IMR-90 (cell line): ENCODE measurements around the gene PITPNM3. TPM values are rescaled to one million over a fixed set of nuclear protein-coding genes. Genes with fewer than 3 reads are reported as not detected.

Source experiments
- ATAC-seq: fragments of 200-7000 bp; cut with Tn5 transposase; 2 replicates; pipeline ENCODE4 v1.9.1; 2020; ENCODE audit warnings: low read depth, mild to moderate bottlenecking, moderate library complexity
- BruUV-seq: library from RNA; stranded (reverse); fragments of 400-500 nt; replicated peaks from 2 replicates; lab custom pipeline; 2021; lab: Mats Ljungman, UMichigan
- CTCF ChIA-PET: fragments of 300-600 bp; formaldehyde crosslinking; extraction: SDS; loops from one replicate; lab custom pipeline; 2021; ENCODE audit warnings: antibody characterized with exemption; lab: Yijun Ruan, JAX
- POLR2A ChIA-PET: fragments of 300-600 bp; sonication (Branson Sonifier 250); formaldehyde crosslinking; loops from one replicate; lab custom pipeline; 2022; ENCODE audit warnings: antibody characterized with exemption; ENCODE audit not compliant: unreplicated experiment; lab: Charles Lee
- DNase-seq: peaks from one replicate; pipeline ENCODE4 v3.0.0; 2013
- H2AFZ ChIP-seq: replicated peaks from 2 replicates; pipeline ENCODE3; 2013; ENCODE audit warnings: low read length, mild to moderate bottlenecking; ENCODE audit not compliant: poor library complexity
- H2AK5ac ChIP-seq: 2 replicates; pipeline ENCODE4 v1.6.1; 2013; ENCODE audit warnings: low read depth, low read length, inconsistent platforms
- H2AK9ac ChIP-seq: replicated peaks from 2 replicates; pipeline ENCODE3; 2013; ENCODE audit warnings: mild to moderate bottlenecking, low read depth, low read length, moderate library complexity; ENCODE audit not compliant: poor library complexity
- H2BK120ac ChIP-seq: 2 replicates; pipeline ENCODE4 v1.6.1; 2013; ENCODE audit warnings: low read depth, low read length, inconsistent platforms
- H2BK15ac ChIP-seq: 3 replicates; pipeline ENCODE4 v1.6.1; 2013; ENCODE audit warnings: low read depth, low read length, inconsistent platforms
- H2BK20ac ChIP-seq: 2 replicates; pipeline ENCODE4 v1.6.1; 2013; ENCODE audit warnings: low read depth, mild to moderate bottlenecking, inconsistent platforms, low read length, moderate library complexity
- H2BK5ac ChIP-seq: 2 replicates; pipeline ENCODE4 v1.6.1; 2013; ENCODE audit warnings: mild to moderate bottlenecking, low read depth, low read length, inconsistent platforms; ENCODE audit not compliant: poor library complexity, severe bottlenecking
- H3K14ac ChIP-seq: replicated peaks from 2 replicates; pipeline ENCODE4 v1.6.1; 2013; ENCODE audit warnings: low read depth, low read length, inconsistent platforms
- H3K18ac ChIP-seq: 2 replicates; pipeline ENCODE4 v1.6.1; 2013; ENCODE audit warnings: low read depth, low read length, control low read depth
- H3K23ac ChIP-seq: 2 replicates; pipeline ENCODE4 v1.6.1; 2013; ENCODE audit warnings: low read depth, low read length, inconsistent platforms
- H3K27ac ChIP-seq: 2 replicates; pipeline ENCODE4 v1.5.1; 2013; ENCODE audit warnings: mild to moderate bottlenecking, control low read depth, low read length; ENCODE audit not compliant: insufficient read depth
- H3K27me3 ChIP-seq: 2 replicates; pipeline ENCODE4 v1.6.1; 2013; ENCODE audit warnings: low read length; ENCODE audit not compliant: control insufficient read depth, insufficient read depth
- H3K36me3 ChIP-seq: 2 replicates; pipeline ENCODE4 v1.6.1; 2013; ENCODE audit warnings: low read length, mixed read lengths; ENCODE audit not compliant: control insufficient read depth, insufficient read depth
- H3K4ac ChIP-seq: 2 replicates; pipeline ENCODE4 v1.6.1; 2013; ENCODE audit warnings: low read depth, low read length, inconsistent platforms
- H3K4me1 ChIP-seq: 2 replicates; pipeline ENCODE4 v1.6.1; 2013; ENCODE audit warnings: low read length, mixed read lengths; ENCODE audit not compliant: control insufficient read depth, insufficient read depth
- H3K4me2 ChIP-seq: 2 replicates; pipeline ENCODE4 v1.6.1; 2013; ENCODE audit warnings: low read depth, mild to moderate bottlenecking, control low read depth, low read length, moderate library complexity
- H3K4me3 ChIP-seq: 2 replicates; pipeline ENCODE4 v1.5.1; 2013; ENCODE audit warnings: low read depth, mild to moderate bottlenecking, control low read depth, low read length, moderate library complexity; ENCODE audit not compliant: insufficient read depth
- H3K56ac ChIP-seq: 2 replicates; pipeline ENCODE4 v1.6.1; 2013; ENCODE audit warnings: low read length, inconsistent platforms; ENCODE audit not compliant: insufficient read depth; ENCODE audit errors: extremely low read depth
- H3K79me1 ChIP-seq, 2 experiments: 2 replicates each; pipeline ENCODE4 v1.6.1; 2013; ENCODE audit warnings: low read length in 2 of 2, inconsistent platforms in 1 of 2, low read depth in 1 of 2
- H3K9ac ChIP-seq: 2 replicates; pipeline ENCODE4 v1.6.1; 2013; ENCODE audit warnings: low read depth, low read length, control low read depth
- H3K9me1 ChIP-seq: 2 replicates; pipeline ENCODE4 v1.6.1; 2013; ENCODE audit warnings: low read length, inconsistent platforms; ENCODE audit not compliant: insufficient read depth
- H3K9me3 ChIP-seq: 2 replicates; pipeline ENCODE4 v1.6.1; 2013; ENCODE audit warnings: low read length; ENCODE audit not compliant: control insufficient read depth, insufficient read depth
- H4K20me1 ChIP-seq: 2 replicates; pipeline ENCODE4 v1.6.1; 2013; ENCODE audit warnings: low read length, inconsistent platforms; ENCODE audit not compliant: insufficient read depth
- H4K5ac ChIP-seq: 2 replicates; pipeline ENCODE4 v1.6.1; 2013; ENCODE audit warnings: mild to moderate bottlenecking, low read depth, low read length, control low read depth
- H4K8ac ChIP-seq, 2 experiments: 2 replicates each; pipeline ENCODE4 v1.6.1; 2013; ENCODE audit warnings: low read depth in 2 of 2, low read length in 2 of 2, control low read depth in 1 of 2, inconsistent platforms in 1 of 2
- H4K91ac ChIP-seq: 2 replicates; pipeline ENCODE4 v1.6.1; 2013; ENCODE audit warnings: low read depth, low read length, inconsistent platforms; ENCODE audit not compliant: insufficient read depth
- BHLHE40 ChIP-seq: fragments of 150-350 bp; IDR thresholded peaks from 2 replicates; pipeline ENCODE4 v1.6.1; 2016; ENCODE audit warnings: mild to moderate bottlenecking, low read depth, low read length
- CEBPB ChIP-seq: IDR thresholded peaks from 2 replicates; pipeline ENCODE4 v1.6.1; 2012; ENCODE audit warnings: low read depth, low read length, improper control_type of control experiment
- WGBS, 2 experiments: methylation state at CpG; one replicate each; pipeline versions ENCODE4 v1.1.5 to v1.1.7; 2013; ENCODE audit warnings: missing lambda C conversion rate in 2 of 2; ENCODE audit not compliant: insufficient read length in 1 of 2; ENCODE audit errors: extremely low coverage in 2 of 2; 5-methylcytosine and 5-hydroxymethylcytosine counted together
- dilution Hi-C: fragments of 300-500 bp; cut with HindIII; formaldehyde crosslinking; loops from one replicate; pipeline ENCODE4 v1.14.3; 2018; ENCODE audit warnings: low sequenced_read_pairs; ENCODE audit not compliant: unreplicated experiment
- in situ Hi-C: fragments of 300-500 bp; cut with MboI; formaldehyde crosslinking; loops from 3 replicates; pipeline ENCODE4 v1.14.3; 2019; ENCODE audit warnings: low sequenced_read_pairs, inconsistent platforms, mixed read lengths
- intact Hi-C: fragments of 100-400 bp; cut with micrococcal nuclease; formaldehyde crosslinking; loops from 2 replicates; pipeline ENCODE4 v1.10.0; 2022
- polyA plus RNA-seq, 3 experiments: library from polyadenylated mRNA; depleted of rRNA; stranded (reverse); fragments of >200 nt; gene quantifications; 2 replicates each; pipeline ENCODE4 v1.2.3, GENCODE V29; 2012; ENCODE audit warnings: low replicate concordance in 1 of 3
- total RNA-seq: library from RNA; depleted of rRNA; stranded (reverse); fragments of >200 nt; gene quantifications from 2 replicates; pipeline ENCODE4 v1.2.3, GENCODE V29; 2012

Gene PITPNM3
- total and polyA plus RNA-seq, 2 of the 4 experiments (the other 2 are of a cell fraction), result 0.54 to 1.7 TPM

GRCh38 chr17:6549384-6550036 lies 6.8 kb downstream of the PITPNM3 start:
- TF ChIP-seq CEBPB (no peak), BHLHE40 (no peak)
- H3K9me1 ChIP-seq, result no peaks in the 10 kb centered on the region
- H2BK5ac ChIP-seq, result no peak overlapping the region
- no peak overlapping the region for H3K56ac ChIP-seq
- no peak overlapping the region for H2AK5ac ChIP-seq
- BruUV-seq, result no TSS peak
- H3K4me3 ChIP-seq, result no peak overlapping the region
- H3K4me2 ChIP-seq, result no peak overlapping the region
- H3K36me3 ChIP-seq, result no peaks in the 10 kb centered on the region
- DNase-seq, result no peak
- H2BK15ac ChIP-seq, result no peak overlapping the region
- no peak overlapping the region for H2BK120ac ChIP-seq
- H4K20me1 ChIP-seq, result no peaks in the 10 kb centered on the region
- no peak overlapping the region for H2BK20ac ChIP-seq
- H3K27ac ChIP-seq, result no peak overlapping the region
- no peak overlapping the region for H3K18ac ChIP-seq
- ChIA-PET POLR2A (no interaction called here), CTCF (no interaction called here)
- H3K9ac ChIP-seq, result no peak overlapping the region
- H3K9me3 ChIP-seq, result no peaks in the 10 kb centered on the region
- H2AFZ ChIP-seq, result no peak overlapping the region
- H3K14ac ChIP-seq, result no peak overlapping the region
- dilution Hi-C loops, result no loop called here
- peaks cover 21% of the 10 kb centered on the region for H3K27me3 ChIP-seq
- H4K5ac ChIP-seq, result no peak overlapping the region
- no peak overlapping the region for H4K8ac ChIP-seq
- H3K4ac ChIP-seq, result no peak overlapping the region
- WGBS, 2 experiments, result no CpG with 5 or more reads among the region's 9 CpGs
- no peaks in the 10 kb centered on the region for H3K4me1 ChIP-seq
- ATAC-seq, result no peak
- H4K91ac ChIP-seq, result no peak overlapping the region
- in situ Hi-C loops, result no loop called here
- no peaks in the 10 kb centered on the region for H3K79me1 ChIP-seq
- intact Hi-C loops, result no loop called here
- H3K23ac ChIP-seq, result no peak overlapping the region; the same call in 1 of the 2 replicates
- H2AK9ac ChIP-seq, result no peak overlapping the region
